Prostate gland (tissue), 2 donors: ENCODE data around the gene CHCHD6.

ENCODE experiments used
- POLR2A ChIP-seq: fragments of 450-650 bp; IDR thresholded peaks from one replicate; pipeline ENCODE4 v1.6.1; 2016; ENCODE audit warnings: antibody characterized with exemption, mild to moderate bottlenecking
- POLR2AphosphoS5 ChIP-seq: sonication (generic); formaldehyde crosslinking; IDR thresholded peaks from one replicate; pipeline ENCODE4 v1.6.1; 2017; ENCODE audit warnings: antibody characterized with exemption
- TF ChIP-seq, protein P1 (sequence below), 4 experiments: fragments of 200-600 bp in 2 of 4; fragments of 450-650 bp in 2 of 4; sonication (generic) in 2 of 4; IDR thresholded peaks; 1 replicate in 3 of 4; 2 replicates in 1 of 4; pipeline ENCODE4 v1.5.1; 2016 to 2019; ENCODE audit warnings: antibody characterized with exemption in 4 of 4, mild to moderate bottlenecking in 2 of 4, moderate library complexity in 2 of 4

DNA sequence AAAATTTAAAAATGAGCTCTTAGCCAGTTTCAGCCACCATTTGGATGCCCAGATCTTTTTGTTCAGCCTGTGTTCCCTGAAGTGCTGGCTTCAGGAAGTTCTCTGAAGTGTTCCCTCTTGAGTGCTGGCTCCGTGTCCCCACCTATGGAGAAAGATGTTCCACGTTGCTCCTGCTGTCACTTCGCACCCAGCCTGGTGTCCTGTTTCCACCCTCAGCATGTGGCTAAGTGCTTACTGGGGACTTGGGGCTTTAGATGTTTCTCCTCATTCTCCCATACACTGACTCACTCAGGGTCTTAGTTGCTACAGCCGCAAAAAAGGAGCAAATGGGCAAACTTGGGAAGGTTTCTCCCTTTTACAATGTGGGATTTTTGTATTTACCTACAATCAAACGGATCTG, 16.6 kb downstream of the CHCHD6 start:
- TF ChIP-seq, protein P1, sequence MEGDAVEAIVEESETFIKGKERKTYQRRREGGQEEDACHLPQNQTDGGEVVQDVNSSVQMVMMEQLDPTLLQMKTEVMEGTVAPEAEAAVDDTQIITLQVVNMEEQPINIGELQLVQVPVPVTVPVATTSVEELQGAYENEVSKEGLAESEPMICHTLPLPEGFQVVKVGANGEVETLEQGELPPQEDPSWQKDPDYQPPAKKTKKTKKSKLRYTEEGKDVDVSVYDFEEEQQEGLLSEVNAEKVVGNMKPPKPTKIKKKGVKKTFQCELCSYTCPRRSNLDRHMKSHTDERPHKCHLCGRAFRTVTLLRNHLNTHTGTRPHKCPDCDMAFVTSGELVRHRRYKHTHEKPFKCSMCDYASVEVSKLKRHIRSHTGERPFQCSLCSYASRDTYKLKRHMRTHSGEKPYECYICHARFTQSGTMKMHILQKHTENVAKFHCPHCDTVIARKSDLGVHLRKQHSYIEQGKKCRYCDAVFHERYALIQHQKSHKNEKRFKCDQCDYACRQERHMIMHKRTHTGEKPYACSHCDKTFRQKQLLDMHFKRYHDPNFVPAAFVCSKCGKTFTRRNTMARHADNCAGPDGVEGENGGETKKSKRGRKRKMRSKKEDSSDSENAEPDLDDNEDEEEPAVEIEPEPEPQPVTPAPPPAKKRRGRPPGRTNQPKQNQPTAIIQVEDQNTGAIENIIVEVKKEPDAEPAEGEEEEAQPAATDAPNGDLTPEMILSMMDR (IDR thresholded peaks at IDR 0.05): no peak
- no peak for TF ChIP-seq POLR2AphosphoS5
- no peak for TF ChIP-seq POLR2A
